ENCODE data around the gene ZNF648. TPM values are rescaled to one million over a fixed set of nuclear protein-coding genes. Genes with fewer than 3 reads are reported as not detected.
A peak's percentile ranks its signal among the peaks of the same experiment; 100 is the strongest.

The ZNF648 gene
- total RNA-seq, 6 experiments from 2014 or later, result not detected

DNA sequence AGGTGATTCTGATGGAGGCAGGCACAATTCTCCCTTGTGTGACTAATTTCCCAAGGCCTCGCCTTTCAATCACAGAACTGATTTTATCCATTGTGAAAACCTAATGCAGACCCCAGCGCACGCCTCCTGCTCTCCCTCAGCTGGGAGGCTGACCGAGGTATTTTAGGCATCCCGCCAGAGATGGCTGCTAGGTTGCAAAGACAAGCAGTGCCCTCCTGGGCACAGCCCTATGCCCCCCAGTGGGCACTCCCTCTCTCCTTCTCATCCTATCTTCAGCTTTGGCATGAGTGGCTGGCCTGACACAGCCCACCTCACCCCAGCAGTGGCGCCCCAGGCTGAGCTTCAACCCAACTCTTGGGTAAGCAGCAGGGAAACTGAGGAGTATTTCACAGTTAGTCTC, 24.2 kb upstream of the ZNF648 start:
- no peak for TF ChIP-seq CTCF (IDR thresholded peaks at IDR 0.05)
- Mint-ChIP-seq H3K27ac (no peak overlapping the region), H3K4me1 (ENCODE audit: low read depth) (peaks cover 10% of the 10 kb centered on the region), H3K27me3 (ENCODE audit: insufficient read depth) (peaks cover 10% of the 10 kb centered on the region), H3K4me3 (no peak overlapping the region), H3K36me3 (ENCODE audit: low read depth) (no peaks in the 10 kb centered on the region), H3K9me3 (no peaks in the 10 kb centered on the region)
- DNase-seq, result no peak

- Mint-ChIP-seq H3K27me3 (ENCODE audit: insufficient read depth) (peaks cover 6% of the 10 kb centered on the region), H3K9me3 (no peaks in the 10 kb centered on the region), H3K4me1 (ENCODE audit: low read depth) (peaks cover 10% of the 10 kb centered on the region), H3K27ac (peak overlapping the region; percentile 37; the same call in 1 of the 2 replicates), H3K36me3 (ENCODE audit: low read depth) (no peaks in the 10 kb centered on the region), H3K4me3 (no peak overlapping the region; the same call in 1 of the 2 replicates)
- DNase-seq, result peak; percentile 71
- peak; percentile 88 for TF ChIP-seq CTCF (IDR thresholded peaks at IDR 0.05)
These were observed 23.2 kb upstream of the ZNF648 start for GRCh38 chr1:182084487-182085316.

DNA sequence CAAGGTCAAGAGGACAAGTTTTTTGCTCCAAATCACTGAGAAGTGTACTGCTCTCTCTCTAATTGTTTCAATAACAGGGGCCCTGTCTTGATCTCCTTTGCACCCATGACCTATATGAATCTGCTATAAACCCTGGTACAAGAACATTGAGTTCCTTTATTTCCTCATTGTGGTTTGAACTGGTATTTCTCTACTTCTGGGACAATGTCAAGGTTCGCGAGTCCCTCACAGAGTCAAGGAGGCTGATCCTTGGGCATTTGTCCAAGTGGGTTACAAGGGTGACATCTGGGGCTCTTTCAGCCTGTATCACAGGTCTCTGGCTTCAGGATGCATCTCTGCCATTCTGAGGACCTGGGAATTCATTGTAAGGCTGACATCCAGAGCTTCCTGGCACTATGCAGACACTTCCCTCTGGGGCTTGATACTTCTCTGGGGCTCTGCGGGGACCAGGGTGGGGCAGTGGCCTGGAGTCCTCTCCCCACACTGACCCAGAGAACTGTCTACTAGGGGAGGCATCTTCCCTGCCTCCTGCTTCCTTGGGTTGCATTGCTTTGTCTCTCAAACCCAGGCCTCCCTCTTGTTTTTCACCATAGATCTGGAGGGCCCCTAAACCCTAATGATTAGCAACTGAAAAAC, 22.5 kb upstream of the ZNF648 start:
- Mint-ChIP-seq H3K27ac (no peak overlapping the region), H3K4me1 (ENCODE audit: low read depth) (peaks cover 10% of the 10 kb centered on the region)

DNA sequence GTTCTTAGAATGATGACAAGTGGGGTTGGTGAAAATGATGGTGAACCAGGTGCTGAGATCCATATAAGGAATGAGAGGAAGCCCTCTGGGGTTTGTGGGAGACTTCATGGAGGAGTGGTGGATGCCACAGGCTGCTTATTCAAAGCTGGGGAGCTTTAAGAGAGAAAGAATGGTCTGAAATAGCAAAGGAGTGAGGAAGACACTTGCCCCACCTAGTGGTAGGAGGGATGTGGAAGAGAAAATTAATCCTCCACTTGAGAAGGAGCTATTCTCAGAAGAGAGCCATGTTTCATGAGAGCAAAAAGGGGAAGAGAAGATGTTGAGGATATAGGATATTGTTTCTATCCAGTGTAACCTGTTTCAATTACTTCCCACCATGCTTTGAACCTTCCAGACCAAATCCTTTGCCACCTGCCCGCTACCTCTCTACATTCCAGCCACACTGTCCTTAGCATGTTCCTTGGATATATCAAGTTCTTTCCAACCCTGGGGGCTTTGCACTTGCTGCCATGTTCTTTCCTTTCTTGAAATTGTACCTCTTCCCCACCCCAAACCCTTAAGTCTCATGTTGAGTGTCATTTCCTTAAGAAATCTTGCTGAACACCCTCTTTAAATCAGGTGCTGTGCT, 19.6 kb upstream of the ZNF648 start:
- H3K4me1 Mint-ChIP-seq (ENCODE audit: low read depth), result peaks cover 10% of the 10 kb centered on the region

More for the DNA sequence above, 22.5 kb upstream of the ZNF648 start:
- TF ChIP-seq CTCF (IDR thresholded peaks at IDR 0.05), result no peak
- no peak for DNase-seq
- Mint-ChIP-seq H3K36me3 (ENCODE audit: low read depth) (no peaks in the 10 kb centered on the region), H3K27me3 (ENCODE audit: insufficient read depth) (peaks cover 4% of the 10 kb centered on the region), H3K4me3 (no peak overlapping the region; the same call in 1 of the 2 replicates), H3K9me3 (no peaks in the 10 kb centered on the region)

More for the DNA sequence above, 19.6 kb upstream of the ZNF648 start:
- Mint-ChIP-seq H3K27ac (no peak overlapping the region), H3K9me3 (no peaks in the 10 kb centered on the region), H3K27me3 (ENCODE audit: insufficient read depth) (peaks cover 3% of the 10 kb centered on the region), H3K36me3 (ENCODE audit: low read depth) (no peaks in the 10 kb centered on the region), H3K4me3 (no peak overlapping the region)
- peak; percentile 84 for TF ChIP-seq CTCF (IDR thresholded peaks at IDR 0.05)
- peak; percentile 29 for DNase-seq
